Measurements from ENCODE around the gene LNX2.

The LNX2 gene

GRCh38 chr13:27497563-27498230 is 122.6 kb downstream of the LNX2 start:
- no peak for DNase-seq

- DNase-seq: no peak
These were observed 123.6 kb downstream of the LNX2 start for GRCh38 chr13:27496536-27497273.

GRCh38 chr13:27496006-27496405 is 124.3 kb downstream of the LNX2 start:
- DNase-seq: no peak

Measured in DMS53 (cell line).